GM19463 (cell line): ENCODE data around the gene LRRTM2.

Experiments
- ATAC-seq: cut with Tn5 transposase; IDR thresholded peaks from one replicate; pipeline ENCODE4 v1.9.1; 2021; ENCODE audit warnings: mild to moderate bottlenecking, moderate library complexity; ENCODE audit not compliant: unreplicated experiment

LRRTM2 gene

GRCh38 chr5:138884094-138884493, 9.0 kb upstream of the LRRTM2 start:
- ATAC-seq: no peak

DNA sequence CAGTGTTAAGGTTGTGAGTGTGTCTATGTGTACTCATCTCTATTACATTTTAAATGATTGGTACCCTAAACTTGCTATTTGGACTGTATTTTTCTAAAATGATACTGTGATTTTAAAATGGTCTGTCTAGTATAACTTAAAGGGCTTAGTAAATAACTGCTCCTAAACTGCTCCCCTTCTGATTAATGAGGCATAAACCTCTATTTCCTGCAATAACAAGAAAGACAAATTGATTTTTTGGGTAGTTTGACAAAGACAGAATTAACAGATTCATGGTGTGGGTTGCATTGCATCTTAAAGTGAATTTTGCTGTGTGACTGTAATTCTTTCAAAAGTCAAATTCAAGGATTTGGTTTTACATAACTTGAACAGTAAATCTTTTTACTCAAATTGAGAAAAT, 8.1 kb upstream of the LRRTM2 start:
- no peak for ATAC-seq

DNA sequence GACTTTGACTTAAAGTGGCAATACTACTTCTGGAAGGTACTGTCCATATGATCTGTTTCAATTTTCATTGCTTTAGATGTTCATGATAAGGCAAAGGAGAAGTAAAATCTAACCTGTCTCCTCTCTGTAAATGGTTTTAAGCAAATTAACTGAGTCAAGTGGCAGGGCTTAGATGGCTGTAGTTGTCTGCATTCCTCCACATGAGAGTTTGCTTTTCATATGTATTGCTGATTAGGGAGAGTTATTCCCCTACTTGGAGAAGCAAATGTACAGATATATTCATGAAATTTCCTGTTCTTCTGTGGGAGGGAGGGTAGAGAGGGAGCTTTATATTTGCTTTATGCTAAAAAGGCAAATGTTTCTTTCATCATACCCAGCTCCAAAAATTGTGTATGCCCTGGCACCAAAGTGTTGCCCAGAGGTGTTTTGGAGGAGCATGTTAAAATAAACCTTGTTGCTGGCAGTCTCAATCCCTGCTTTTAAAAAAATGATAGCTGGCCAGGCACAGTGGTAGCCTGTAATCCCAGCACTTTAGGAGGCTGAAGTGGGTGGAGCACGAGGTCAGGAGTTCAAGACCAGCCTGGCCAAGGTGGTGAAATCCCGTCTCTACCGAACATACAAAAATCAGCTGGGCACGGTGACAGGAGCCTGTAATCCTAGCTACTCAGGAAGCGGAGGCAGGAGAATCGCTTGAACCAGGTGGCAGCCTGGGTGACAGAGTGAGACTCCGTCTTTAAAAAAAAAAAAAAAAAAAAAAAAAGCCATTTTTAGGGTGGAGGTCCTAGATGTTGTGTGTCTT, 3.5 kb upstream of the LRRTM2 start:
- no peak for ATAC-seq

GRCh38 chr5:138876811-138877210, 1.7 kb upstream of the LRRTM2 start:
- no peak for ATAC-seq

- ATAC-seq: no peak
Observed at GRCh38 chr5:138875946-138876345, 811 bp upstream of the LRRTM2 start.

GRCh38 chr5:138875552-138875875, 379 bp upstream of the LRRTM2 start:
- ATAC-seq: no peak

DNA sequence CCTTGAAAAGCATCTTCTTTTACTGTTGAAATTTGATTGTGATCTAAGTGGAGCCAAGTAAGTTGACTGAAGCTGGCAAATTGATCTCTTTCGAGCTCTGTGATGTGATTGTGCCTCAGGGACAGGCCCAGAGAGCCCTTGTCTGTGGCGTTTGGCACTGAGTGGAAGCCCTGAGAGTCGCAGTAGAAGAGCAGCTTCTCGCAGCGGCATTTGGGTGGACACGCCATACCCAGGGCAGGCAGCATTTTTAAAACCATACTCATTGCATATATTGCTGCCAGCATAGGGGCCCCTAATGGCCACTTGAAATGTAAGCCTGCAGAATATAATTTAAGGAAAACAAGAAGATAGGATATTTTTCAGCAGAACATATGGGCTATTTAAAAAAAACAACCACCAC, 894 bp downstream of the LRRTM2 start:
- no peak for ATAC-seq

DNA sequence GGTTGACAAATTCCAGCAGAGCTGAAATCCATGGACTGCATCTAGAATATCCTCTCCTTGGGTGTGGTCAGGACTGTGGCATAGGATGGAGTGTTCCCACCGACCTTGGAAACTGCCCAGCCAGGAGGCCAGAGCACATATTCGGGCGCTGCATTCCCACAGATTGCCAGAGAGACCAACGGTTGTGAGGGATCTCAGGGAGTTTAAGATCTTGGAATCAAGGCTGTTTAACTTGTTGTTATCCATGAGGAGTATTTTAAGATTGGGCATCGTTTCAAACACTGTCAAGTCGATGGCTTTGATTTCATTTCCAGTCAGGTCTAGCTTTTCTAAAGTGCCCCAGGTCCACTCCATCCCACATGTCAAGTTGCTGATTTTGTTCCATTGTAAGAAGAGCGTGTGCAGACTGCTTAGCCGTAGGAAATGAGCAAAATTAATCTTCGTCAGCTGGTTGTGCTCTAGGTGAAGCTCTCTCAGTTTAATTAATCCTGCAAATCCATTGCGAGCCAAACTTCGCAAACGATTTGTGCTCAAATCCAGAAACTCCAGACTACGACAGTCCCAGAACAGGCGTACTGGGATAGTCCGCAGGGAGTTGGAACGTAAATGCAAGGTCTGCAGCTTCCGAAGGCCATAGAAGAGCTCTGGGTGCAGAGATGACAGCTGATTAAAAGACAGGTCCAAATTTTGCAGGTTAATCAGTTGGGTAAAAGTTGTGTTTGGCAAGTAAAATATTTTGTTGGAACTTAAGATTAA, 1.5 kb downstream of the LRRTM2 start:
- no peak for ATAC-seq

DNA sequence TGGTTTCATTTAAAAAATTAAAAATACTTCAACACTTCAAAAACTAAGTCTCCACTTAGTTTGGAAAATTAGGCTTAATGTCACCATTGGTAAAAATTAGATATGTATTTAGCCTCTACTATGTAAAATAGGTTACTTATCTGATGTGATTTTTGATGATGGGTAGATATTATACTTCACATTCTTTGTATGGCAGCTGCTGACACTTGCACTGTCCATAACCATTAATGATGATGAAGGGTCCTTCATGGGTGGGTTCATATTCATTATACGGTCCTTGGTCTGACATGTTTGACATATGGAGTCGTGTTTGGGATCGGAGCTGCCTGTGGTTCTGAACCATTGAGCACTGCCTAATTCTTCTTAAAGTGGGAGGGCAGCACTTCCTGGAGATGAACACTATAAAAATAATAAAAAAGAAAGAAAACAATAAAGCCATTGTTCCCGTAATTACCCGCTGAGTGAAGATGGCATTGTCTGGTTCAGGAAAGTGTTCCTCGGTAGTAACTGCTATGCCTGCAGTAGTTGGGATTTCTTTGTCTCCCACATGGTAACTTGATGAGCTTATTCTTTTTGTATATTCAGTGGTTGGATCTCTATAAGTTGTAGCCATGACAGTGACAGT, 2.2 kb downstream of the LRRTM2 start:
- ATAC-seq: no peak

GRCh38 chr5:138870611-138871010, 4.5 kb downstream of the LRRTM2 start:
- no peak for ATAC-seq

DNA sequence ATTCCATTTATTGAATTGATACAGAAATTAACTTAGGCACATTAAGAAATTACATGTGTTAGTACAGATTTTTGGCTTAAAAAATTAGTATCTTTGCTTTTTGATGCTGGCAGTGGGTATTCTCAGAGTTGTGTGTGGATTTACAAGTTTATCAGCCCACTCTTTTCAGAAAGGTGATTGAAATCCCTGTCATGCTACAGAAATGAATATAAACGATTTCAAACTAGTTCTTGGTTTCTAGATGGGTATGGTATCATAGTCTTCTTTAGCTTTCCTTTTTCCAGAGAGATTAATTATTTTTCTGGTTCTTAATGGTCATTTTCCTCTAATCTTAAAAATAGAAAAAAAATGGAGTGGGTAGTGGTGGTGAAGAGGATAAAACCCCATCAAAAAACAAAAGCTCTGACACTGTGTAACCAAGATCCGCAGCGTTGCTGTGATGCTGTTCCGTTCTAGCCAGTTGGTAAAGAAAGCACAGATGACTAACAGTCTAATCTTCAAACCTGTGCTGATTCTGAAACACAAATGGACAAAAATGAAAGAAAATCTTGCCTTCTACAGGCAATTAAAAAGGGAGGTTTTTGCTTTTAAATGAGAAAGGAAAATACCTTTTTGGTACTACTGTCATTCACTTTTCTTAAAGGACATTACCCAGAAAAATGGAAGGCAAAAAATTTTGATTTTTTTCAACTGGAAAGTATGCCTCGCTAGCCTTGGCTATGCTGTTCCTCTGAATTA, 5.2 kb downstream of the LRRTM2 start:
- ATAC-seq: no peak

DNA sequence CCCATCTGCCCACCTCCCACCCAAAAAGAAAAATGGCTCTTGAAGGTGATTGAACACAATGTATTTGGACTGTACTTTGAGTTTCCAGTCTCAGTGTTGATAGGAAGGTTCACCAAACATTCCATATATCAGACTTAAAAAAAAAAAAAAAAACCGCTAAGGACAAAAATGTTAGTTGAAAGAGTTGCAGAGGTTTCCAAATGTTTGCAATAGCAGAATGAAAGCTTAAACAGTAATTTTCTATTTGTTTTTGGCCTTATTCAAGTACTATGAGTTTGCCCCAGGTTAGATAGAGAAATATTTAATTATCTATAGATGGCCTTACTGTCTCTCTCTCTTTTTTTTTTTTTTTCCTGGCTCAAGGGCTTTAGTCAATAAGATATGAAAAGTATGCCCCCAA, 6.1 kb downstream of the LRRTM2 start:
- ATAC-seq: no peak

DNA sequence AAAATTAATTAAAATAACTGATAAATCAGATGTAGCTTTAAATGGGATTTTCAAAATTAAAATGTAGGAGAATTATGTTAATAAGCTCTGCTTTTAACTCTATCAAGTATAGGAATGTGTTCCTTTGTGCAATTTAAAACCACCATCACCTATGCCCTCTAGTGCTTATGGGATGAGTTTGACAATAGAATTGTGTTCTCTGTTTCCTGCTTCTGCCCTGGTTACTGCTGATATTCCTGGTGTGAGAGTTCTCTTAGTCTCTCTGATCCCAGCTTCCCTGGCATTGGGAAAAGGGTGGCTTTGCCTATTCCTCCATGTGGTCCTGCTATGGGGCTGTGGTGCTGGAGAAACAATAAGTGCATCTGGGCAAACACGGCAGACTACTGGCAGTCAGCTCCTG, 8.1 kb downstream of the LRRTM2 start:
- no peak for ATAC-seq

GRCh38 chr5:138853132-138853531, 22.0 kb downstream of the LRRTM2 start:
- ATAC-seq: no peak

GRCh38 chr5:138850865-138851435, 24.2 kb downstream of the LRRTM2 start:
- ATAC-seq: no peak

- no peak for ATAC-seq
Observed at GRCh38 chr5:138849882-138850281, 25.3 kb downstream of the LRRTM2 start.

GRCh38 chr5:138849439-138849838, 25.7 kb downstream of the LRRTM2 start:
- ATAC-seq: no peak

- ATAC-seq: no peak
Observed at GRCh38 chr5:138844812-138845513, 30.2 kb downstream of the LRRTM2 start.

- no peak for ATAC-seq
Observed at GRCh38 chr5:138844125-138844461, 31.0 kb downstream of the LRRTM2 start.

DNA sequence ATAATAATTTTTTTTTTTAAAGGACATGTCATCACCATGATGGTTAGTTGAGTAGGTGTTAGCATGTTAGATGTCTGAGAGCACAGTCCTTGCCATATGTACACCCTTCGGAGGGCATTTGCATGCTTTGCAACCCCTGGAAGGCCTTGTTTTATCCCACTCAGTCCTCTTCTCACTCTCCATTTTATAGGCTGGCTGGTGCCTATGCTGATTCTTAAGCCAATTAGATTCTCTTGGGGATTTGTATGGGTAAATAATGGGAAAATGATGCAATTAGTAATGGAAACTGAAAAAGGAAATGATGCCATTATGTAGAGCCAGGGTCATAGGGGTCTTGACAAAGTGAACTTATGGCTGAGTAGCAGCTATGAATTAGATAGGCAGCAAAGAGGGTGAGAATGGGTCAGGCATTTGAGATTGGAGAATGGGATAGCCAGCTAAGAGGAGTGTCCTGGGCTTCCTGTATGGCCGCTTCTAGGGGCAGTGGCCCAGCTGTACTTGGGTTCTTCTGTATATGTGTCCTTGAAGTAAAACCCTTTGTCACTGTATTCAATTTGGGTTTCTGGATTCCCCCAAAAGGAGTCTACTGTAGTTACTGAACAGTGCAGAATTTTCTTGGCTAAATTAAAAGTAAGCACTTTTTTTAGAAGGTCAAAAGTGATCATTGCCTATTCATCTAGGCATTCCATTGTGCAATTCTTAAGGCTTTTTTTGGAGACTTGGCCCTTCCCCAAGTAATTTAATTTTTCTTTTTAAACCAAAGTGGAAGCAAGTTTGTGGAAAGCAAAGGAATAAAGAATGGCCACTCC, 31.6 kb downstream of the LRRTM2 start:
- no peak for ATAC-seq
